Measurements from ENCODE around the gene ESRRB.

- no peak for TF ChIP-seq CTCF (IDR thresholded peaks at IDR 0.05)
- TF ChIP-seq ZFX (IDR thresholded peaks at IDR 0.05; ENCODE audit: borderline replicate concordance) = no peak
These were observed 50.3 kb downstream of the ESRRB start for GRCh38 chr14:76426161-76426696.
